GM18502 (cell line): ENCODE measurements around the gene KLHL3.

Source experiments
- ATAC-seq: cut with Tn5 transposase; IDR thresholded peaks from one replicate; pipeline ENCODE4 v1.9.1; 2021; ENCODE audit warnings: mild to moderate bottlenecking; ENCODE audit not compliant: unreplicated experiment, poor library complexity

The KLHL3 gene

GRCh38 chr5:137750436-137750835 is 14.5 kb upstream of the KLHL3 start:
- ATAC-seq, result no peak

GRCh38 chr5:137747848-137748247 is 12.0 kb upstream of the KLHL3 start:
- no peak for ATAC-seq

- no peak for ATAC-seq
These were observed 7.2 kb upstream of the KLHL3 start for GRCh38 chr5:137743031-137743640.

- no peak for ATAC-seq
These were observed 5.8 kb upstream of the KLHL3 start for GRCh38 chr5:137741718-137742117.

- ATAC-seq, result no peak
These were observed 3.8 kb upstream of the KLHL3 start for GRCh38 chr5:137739737-137740136.

- no peak for ATAC-seq
These were observed 3.1 kb upstream of the KLHL3 start for GRCh38 chr5:137738947-137739346.

GRCh38 chr5:137737349-137738131 is 1.7 kb upstream of the KLHL3 start:
- no peak for ATAC-seq

GRCh38 chr5:137736496-137736895 is 607 bp upstream of the KLHL3 start:
- no peak for ATAC-seq

GRCh38 chr5:137734962-137735554 is 831 bp downstream of the KLHL3 start:
- ATAC-seq, result peak; percentile 31

GRCh38 chr5:137734331-137734730 is 1.6 kb downstream of the KLHL3 start:
- no peak for ATAC-seq

GRCh38 chr5:137733922-137734321 is 2.0 kb downstream of the KLHL3 start:
- no peak for ATAC-seq

GRCh38 chr5:137733006-137733405 is 2.9 kb downstream of the KLHL3 start:
- ATAC-seq, result no peak

GRCh38 chr5:137731176-137731575 is 4.7 kb downstream of the KLHL3 start:
- no peak for ATAC-seq

- no peak for ATAC-seq
These were observed 5.6 kb downstream of the KLHL3 start for GRCh38 chr5:137730336-137730735.

GRCh38 chr5:137728048-137728447 is 7.8 kb downstream of the KLHL3 start:
- ATAC-seq, result no peak

GRCh38 chr5:137727623-137728022 is 8.3 kb downstream of the KLHL3 start:
- ATAC-seq, result no peak

GRCh38 chr5:137724251-137724650 is 11.6 kb downstream of the KLHL3 start:
- ATAC-seq, result no peak

GRCh38 chr5:137718611-137719010 is 17.3 kb downstream of the KLHL3 start:
- no peak for ATAC-seq

GRCh38 chr5:137716337-137716736 is 19.6 kb downstream of the KLHL3 start:
- ATAC-seq, result no peak

- no peak for ATAC-seq
These were observed 20.4 kb downstream of the KLHL3 start for GRCh38 chr5:137715456-137715855.

- ATAC-seq, result no peak
These were observed 20.9 kb downstream of the KLHL3 start for GRCh38 chr5:137714946-137715345.

- ATAC-seq, result no peak
These were observed 21.4 kb downstream of the KLHL3 start for GRCh38 chr5:137714494-137714893.
